ENCODE measurements around the gene EGR1.

The EGR1 gene

DNA sequence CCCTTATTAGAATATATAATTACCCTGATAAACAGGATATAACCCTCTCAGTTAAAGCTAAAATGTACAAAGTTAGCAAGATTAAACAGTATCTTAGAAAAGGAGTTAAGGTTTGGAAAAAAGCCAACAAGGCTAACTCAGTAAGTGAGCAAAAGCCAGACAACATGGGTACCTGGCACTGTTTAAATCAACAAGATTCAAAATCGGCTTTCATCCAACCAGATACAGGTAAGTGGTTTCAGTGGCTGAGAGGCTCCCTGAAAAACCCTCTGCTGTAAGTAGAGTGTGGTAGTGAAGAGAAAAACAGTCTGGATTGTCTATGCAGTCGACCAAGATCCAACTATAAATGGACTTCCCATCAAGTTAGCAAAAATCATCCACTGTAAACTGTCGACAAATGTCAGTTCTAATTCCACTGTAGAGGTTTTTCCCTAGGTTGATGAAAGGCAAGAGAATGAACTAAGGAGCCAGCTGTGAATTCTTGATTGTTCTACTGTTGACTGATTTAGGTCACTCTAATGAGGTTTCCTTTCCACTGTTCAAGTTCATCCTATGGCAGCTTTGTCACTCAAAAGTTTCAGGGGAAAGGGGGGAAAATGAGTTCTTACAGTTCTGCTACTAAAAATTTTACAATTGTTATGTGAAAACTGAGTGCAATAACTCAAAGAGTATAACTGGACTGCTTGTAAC is 50.4 kb downstream of the EGR1 start:
- DNase-seq: no peak

DNA sequence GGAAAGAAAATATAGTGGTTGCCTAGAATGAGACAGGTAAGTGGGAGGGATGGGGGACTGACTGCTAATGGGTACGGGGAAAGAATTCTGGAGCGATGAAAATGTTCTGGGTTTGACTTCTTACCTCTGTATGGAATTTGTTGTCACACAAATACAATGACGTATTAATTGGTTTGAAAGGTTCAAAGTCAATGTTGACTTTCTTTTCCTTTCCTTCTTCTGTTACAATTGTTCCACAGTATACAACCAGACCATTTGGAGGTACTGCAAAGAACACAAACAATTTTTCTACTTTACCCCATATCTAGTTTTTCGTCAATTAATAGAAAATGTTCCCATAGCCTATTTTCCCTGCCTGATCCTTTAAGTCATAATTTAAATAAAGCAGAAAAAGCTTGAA is 52.2 kb downstream of the EGR1 start:
- no peak for DNase-seq
